Measurements from ENCODE around the gene DNAH9. TPM values are rescaled to one million over a fixed set of nuclear protein-coding genes. Genes with fewer than 3 reads are reported as not detected.

Gene DNAH9
- total and polyA plus RNA-seq, 2 of the 8 experiments (the other 6 are each of a cell fraction or from before 2014, with no cell fraction given) = 0.21 to 0.86 TPM

DNA sequence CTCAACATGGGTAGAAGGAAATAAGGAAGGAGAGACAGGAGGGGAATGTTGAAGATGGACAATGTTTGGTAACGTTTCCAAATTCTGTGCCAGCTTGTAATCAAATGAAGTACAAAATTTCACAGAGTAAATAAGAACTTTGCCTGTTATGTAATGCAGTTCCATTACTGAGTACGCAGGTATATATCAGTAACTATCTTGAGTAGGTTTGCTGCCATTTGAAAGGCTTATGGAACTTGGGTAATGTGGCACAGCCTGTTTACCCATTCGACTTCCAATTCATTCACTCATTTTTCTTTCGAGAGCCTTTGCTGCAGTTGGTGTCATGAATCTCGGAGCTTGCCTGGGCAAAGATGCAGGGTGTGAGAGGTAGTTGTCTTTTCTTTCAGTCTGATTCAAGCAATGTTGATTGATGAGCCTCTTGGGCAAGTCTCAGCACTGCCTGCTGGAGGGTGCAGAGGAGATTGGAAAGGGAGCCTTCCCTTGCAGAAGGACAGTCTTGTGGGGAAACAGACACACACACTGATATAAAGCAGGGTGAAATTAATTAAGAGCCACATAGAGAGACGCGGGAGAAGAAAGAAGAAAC lies 345.6 kb downstream of the DNAH9 start:
- no peak overlapping the region for H4K5ac ChIP-seq (ENCODE audit: insufficient read length, low read depth, low read length)
- H4K20me1 ChIP-seq (replicated peaks in 1 of 2; ENCODE audit: control insufficient read depth in 1 of 2, insufficient read depth in 2 of 2, low read length in 2 of 2) = no peaks in the 10 kb centered on the region
- no peaks in the 10 kb centered on the region for H3K27me3 ChIP-seq (replicated peaks in 1 of 4; ENCODE audit: control insufficient read depth in 3 of 4, extremely low read depth in 1 of 4, insufficient read depth in 3 of 4, low read length in 3 of 4)
- no peak overlapping the region for H2AK5ac ChIP-seq (ENCODE audit: low read depth, low read length)
- H4K91ac ChIP-seq (replicated peaks; ENCODE audit: insufficient read length, low read length) = no peak overlapping the region
- H3K14ac ChIP-seq (ENCODE audit: insufficient read length) = no peak overlapping the region
- no peak overlapping the region for H3K4me3 ChIP-seq (ENCODE audit: extremely low read depth in 1 of 4, insufficient read depth in 2 of 4, low read depth in 3 of 4, low read length in 4 of 4)
- no peaks in the 10 kb centered on the region for H3K9me3 ChIP-seq (ENCODE audit: insufficient read depth in 2 of 2, low read depth in 1 of 2, low read length in 1 of 2)
- H3K23me2 ChIP-seq (ENCODE audit: low read depth, low read length) = peaks cover 3% of the 10 kb centered on the region; the same call in 1 of the 2 replicates
- H3K18ac ChIP-seq (ENCODE audit: extremely low read depth, low read length) = peak overlapping the region; percentile 71; the same call in 1 of the 2 replicates
- no peak overlapping the region for H2BK20ac ChIP-seq (ENCODE audit: low read length)
- H3K36me3 ChIP-seq (ENCODE audit: control insufficient read depth in 2 of 4, insufficient read depth in 4 of 4, low read length in 3 of 4) = no peaks in the 10 kb centered on the region
- no peak overlapping the region for H2BK15ac ChIP-seq (ENCODE audit: low read length)
- no peak for TF ChIP-seq CEBPB (IDR thresholded peaks at IDR 0.05; ENCODE audit: low read depth, low read length)
- no peak for TF ChIP-seq SIX5 (IDR thresholded peaks at IDR 0.05; ENCODE audit: low read depth, low read length)
- TF ChIP-seq RNF2 (IDR thresholded peaks at IDR 0.05; ENCODE audit: borderline replicate concordance, low read depth, low read length, missing control alignments, poor library complexity, severe bottlenecking) = no peak
- TF ChIP-seq HDAC6 (IDR thresholded peaks at IDR 0.05; ENCODE audit: low read depth, low read length) = no peak
- H3K79me1 ChIP-seq (ENCODE audit: low read depth, low read length) = no peaks in the 10 kb centered on the region
- DNase-seq (ENCODE audit: low read depth in 1 of 2, low spot score in 2 of 2) = no peak
- H3K4ac ChIP-seq (replicated peaks; ENCODE audit: insufficient read length, low read depth, low read length) = no peak overlapping the region
- H3K27ac ChIP-seq (ENCODE audit: low read depth, low read length) = no peak overlapping the region
- POLR2A ChIA-PET (ENCODE audit: partially characterized antibody) = interaction anchor here (1.6 kb wide), 1 partner anchor 54 kb away, joined by 7 read pairs; the partner anchor contains the start of gene ZNF18
- FAIRE-seq = no peak
- CTCF ChIA-PET (ENCODE audit: partially characterized antibody) = interaction anchor here (1.4 to 10.2 kb wide), 2 partner anchors 8 to 799 kb away, joined by 4 to 62 read pairs; no protein-coding TSS in a partner anchor
- no peak overlapping the region for H2BK12ac ChIP-seq (ENCODE audit: low read depth, low read length)
- H3K56ac ChIP-seq (replicated peaks; ENCODE audit: insufficient read length, low read depth, low read length) = no peak overlapping the region
- no peak overlapping the region for H3K23ac ChIP-seq (ENCODE audit: insufficient read length)
- H3K9ac ChIP-seq (replicated peaks in 1 of 4; ENCODE audit: extremely low read depth in 1 of 4, low read depth in 3 of 4, low read length in 3 of 4) = no peak overlapping the region
- H3K4me2 ChIP-seq (ENCODE audit: insufficient read depth in 1 of 2, low read depth in 2 of 2, low read length in 2 of 2) = no peak overlapping the region
- H4K8ac ChIP-seq (ENCODE audit: extremely low read depth, insufficient read depth, low read length) = no peak overlapping the region
- no peak overlapping the region for H2BK120ac ChIP-seq (replicated peaks; ENCODE audit: low read depth, low read length)
- H2BK5ac ChIP-seq (ENCODE audit: low read depth, low read length) = no peak overlapping the region
- no peak overlapping the region for H2AFZ ChIP-seq (ENCODE audit: low read length)
- 88% methylated on average over 7 of the region's 7 CpGs; no CpG with 5 or more reads in 1 of the 2 experiments for WGBS, 2 experiments (ENCODE audit: extremely low coverage in 1 of 2, insufficient coverage in 1 of 2, insufficient read length in 1 of 2, insufficient replicate concordance in 2 of 2, low coverage in 1 of 2, low lambda C conversion rate in 2 of 2, missing lambda C conversion rate in 1 of 2)
- H3K79me2 ChIP-seq (ENCODE audit: control insufficient read depth in 1 of 2, insufficient read depth in 2 of 2, low read length in 2 of 2) = no peaks in the 10 kb centered on the region
- H3K4me1 ChIP-seq (replicated peaks in 1 of 4; ENCODE audit: control insufficient read depth in 3 of 4, insufficient read depth in 4 of 4, low read length in 3 of 4) = no peaks in the 10 kb centered on the region; a peak in 1 of 7 replicates

Measured in H1 (cell line).